Activated naive CD8-positive, alpha-beta T cell treated with anti-CD3 and anti-CD28 coated beads, Interleukin-2, amount 10 ng/mL, durations not matched to agents 7 days and 5 days (primary cell): ENCODE results near the gene NFATC1. TPM values are rescaled to one million over a fixed set of nuclear protein-coding genes. Genes with fewer than 3 reads are reported as not detected.
A peak's percentile ranks its signal among the peaks of the same experiment; 100 is the strongest.

Experiments used
- ATAC-seq: fragments of 150-1000 bp; cut with Tn5 transposase; one replicate; pipeline ENCODE4 v1.10.0; 2021; ENCODE audit warnings: low read depth, moderate library complexity
- POLR2A ChIA-PET: fragments of 350-600 bp; sonication (Branson Sonifier 250); formaldehyde crosslinking; loops from one replicate; lab custom pipeline; 2021; ENCODE audit warnings: antibody characterized with exemption; lab: Charles Lee
- DNase-seq: peaks from one replicate; pipeline ENCODE4 v3.0.0; 2021
- H3K27ac Mint-ChIP-seq: one replicate; pipeline ENCODE4 v1.8.0; 2022; ENCODE audit warnings: mild to moderate bottlenecking, mixed read lengths
- H3K27me3 Mint-ChIP-seq: one replicate; pipeline ENCODE4 v1.8.0; 2022; ENCODE audit warnings: mild to moderate bottlenecking, moderate library complexity, mixed read lengths
- H3K36me3 Mint-ChIP-seq: one replicate; pipeline ENCODE4 v1.8.0; 2021; ENCODE audit warnings: mild to moderate bottlenecking, mixed read lengths
- H3K4me1 Mint-ChIP-seq: one replicate; pipeline ENCODE4 v1.8.0; 2021; ENCODE audit warnings: mixed read lengths
- H3K4me3 Mint-ChIP-seq: one replicate; pipeline ENCODE4 v1.8.0; 2022; ENCODE audit warnings: mild to moderate bottlenecking, moderate library complexity, mixed read lengths
- H3K9me3 Mint-ChIP-seq: one replicate; pipeline ENCODE4 v1.8.0; 2021; ENCODE audit warnings: mixed read lengths
- total RNA-seq, 2 experiments: library from RNA; stranded (reverse); gene quantifications; one replicate each; pipeline ENCODE4 v1.2.3, GENCODE V29; 2021

Gene NFATC1
- total RNA-seq = 10 to 100 TPM; 46.9 to 50.8 TPM

DNA sequence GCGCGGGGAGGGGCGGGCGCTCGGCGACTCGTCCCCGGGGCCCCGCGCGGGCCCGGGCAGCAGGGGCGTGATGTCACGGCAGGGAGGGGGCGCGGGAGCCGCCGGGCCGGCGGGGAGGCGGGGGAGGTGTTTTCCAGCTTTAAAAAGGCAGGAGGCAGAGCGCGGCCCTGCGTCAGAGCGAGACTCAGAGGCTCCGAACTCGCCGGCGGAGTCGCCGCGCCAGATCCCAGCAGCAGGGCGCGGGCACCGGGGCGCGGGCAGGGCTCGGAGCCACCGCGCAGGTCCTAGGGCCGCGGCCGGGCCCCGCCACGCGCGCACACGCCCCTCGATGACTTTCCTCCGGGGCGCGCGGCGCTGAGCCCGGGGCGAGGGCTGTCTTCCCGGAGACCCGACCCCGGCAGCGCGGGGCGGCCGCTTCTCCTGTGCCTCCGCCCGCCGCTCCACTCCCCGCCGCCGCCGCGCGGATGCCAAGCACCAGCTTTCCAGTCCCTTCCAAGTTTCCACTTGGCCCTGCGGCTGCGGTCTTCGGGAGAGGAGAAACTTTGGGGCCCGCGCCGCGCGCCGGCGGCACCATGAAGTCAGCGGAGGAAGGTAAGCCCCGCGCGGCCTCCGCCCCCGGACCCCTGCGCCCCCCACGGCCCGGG is at the start of gene NFATC1:
TSS of gene NFATC1 (plus strand) at position 170 of the 644 bp plus-strand sequence. CDS start at position 465, 295 bp downstream.
- POLR2A ChIA-PET = interaction anchor here (1.0 to 2.0 kb wide), 4 partner anchors 10 to 134 kb away, joined by 3 to 8 read pairs (median 5); no protein-coding TSS in a partner anchor
- Mint-ChIP-seq H3K27me3 (peaks cover 17% of the 10 kb centered on the region), H3K36me3 (no peaks in the 10 kb centered on the region), H3K9me3 (no peaks in the 10 kb centered on the region), H3K4me1 (peaks cover 15% of the 10 kb centered on the region), H3K4me3 (peak within 1 kb of the TSS; percentile 84), H3K27ac (peak within 1 kb of the TSS; percentile 54)
- ATAC-seq (peak; percentile 14), DNase-seq (peak; percentile 70)

- ATAC-seq = no peak
- POLR2A ChIA-PET = no interaction called here
- peaks cover 4% of the 10 kb centered on the region for H3K4me1 Mint-ChIP-seq
- no peaks in the 10 kb centered on the region for H3K27me3 Mint-ChIP-seq
- H3K4me3 Mint-ChIP-seq = no peak overlapping the region
- H3K27ac Mint-ChIP-seq = no peak overlapping the region
- peaks cover 19% of the 10 kb centered on the region for H3K36me3 Mint-ChIP-seq
- no peaks in the 10 kb centered on the region for H3K9me3 Mint-ChIP-seq
- DNase-seq = no peak
Measured at GRCh38 chr18:79345981-79346380, 49.7 kb upstream of the NFATC1 start.

DNA sequence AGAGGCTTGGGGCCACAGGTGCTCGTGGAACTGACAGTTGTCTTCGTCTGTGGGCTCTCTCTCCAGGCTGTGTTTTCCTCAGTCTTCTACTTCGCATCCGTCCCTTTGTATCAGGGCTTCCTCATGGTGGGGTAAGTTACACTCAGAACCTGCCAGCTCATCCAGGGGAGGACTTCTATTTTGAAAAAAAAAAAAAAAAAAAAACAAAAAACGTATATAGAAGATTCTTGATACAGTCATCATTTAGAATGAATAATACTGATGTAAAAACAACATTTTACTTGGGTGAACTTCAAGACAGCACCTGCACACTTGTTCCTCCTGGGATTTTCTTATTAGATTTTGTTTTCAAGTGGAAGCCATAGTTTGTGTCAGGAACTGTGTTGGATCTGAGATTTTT is 47.7 kb upstream of the NFATC1 start:
- H3K36me3 Mint-ChIP-seq = peaks cover 15% of the 10 kb centered on the region
- no peak for DNase-seq
- no peaks in the 10 kb centered on the region for H3K9me3 Mint-ChIP-seq
- no peak for ATAC-seq
- no peaks in the 10 kb centered on the region for H3K27me3 Mint-ChIP-seq
- H3K27ac Mint-ChIP-seq = no peak overlapping the region
- H3K4me1 Mint-ChIP-seq = peaks cover 4% of the 10 kb centered on the region
- H3K4me3 Mint-ChIP-seq = no peak overlapping the region
- POLR2A ChIA-PET = no interaction called here

GRCh38 chr18:79352432-79352831 is 43.3 kb upstream of the NFATC1 start:
- H3K27me3 Mint-ChIP-seq = no peaks in the 10 kb centered on the region
- no peak overlapping the region for H3K4me3 Mint-ChIP-seq
- H3K4me1 Mint-ChIP-seq = peaks cover 4% of the 10 kb centered on the region
- no peak overlapping the region for H3K27ac Mint-ChIP-seq
- ATAC-seq (no peak), DNase-seq (no peak)
- POLR2A ChIA-PET = no interaction called here
- no peaks in the 10 kb centered on the region for H3K36me3 Mint-ChIP-seq
- H3K9me3 Mint-ChIP-seq = no peaks in the 10 kb centered on the region

- Mint-ChIP-seq H3K36me3 (no peaks in the 10 kb centered on the region), H3K27me3 (no peaks in the 10 kb centered on the region), H3K9me3 (no peaks in the 10 kb centered on the region), H3K4me1 (peaks cover 2% of the 10 kb centered on the region), H3K4me3 (no peak overlapping the region), H3K27ac (no peak overlapping the region)
- no peak for DNase-seq
- POLR2A ChIA-PET = no interaction called here
- ATAC-seq = no peak
Measured at GRCh38 chr18:79353267-79353666, 42.5 kb upstream of the NFATC1 start.

DNA sequence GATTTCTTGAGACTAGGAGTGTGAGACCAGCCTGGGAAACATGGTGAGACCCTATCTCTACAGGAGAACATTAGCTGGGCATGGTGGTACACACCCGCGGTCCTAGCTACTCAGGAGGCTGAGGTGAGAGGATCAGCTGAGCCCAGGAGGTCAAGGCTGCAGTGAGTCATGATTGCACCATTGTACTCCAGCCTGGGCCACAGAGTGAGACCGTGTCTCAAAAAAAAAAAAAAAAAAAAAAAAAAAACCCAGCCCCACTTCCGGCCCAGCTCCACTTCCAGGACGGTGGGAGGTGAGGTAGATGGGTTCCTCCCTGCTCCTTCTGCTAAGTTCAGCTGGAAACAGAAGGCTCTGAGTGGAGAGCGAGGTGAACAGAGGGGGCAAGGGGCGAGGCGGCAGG is 41.4 kb upstream of the NFATC1 start:
- H3K4me1 Mint-ChIP-seq = no peaks in the 10 kb centered on the region
- H3K36me3 Mint-ChIP-seq = no peaks in the 10 kb centered on the region
- ATAC-seq (no peak), DNase-seq (no peak)
- H3K4me3 Mint-ChIP-seq = no peak overlapping the region
- no peaks in the 10 kb centered on the region for H3K9me3 Mint-ChIP-seq
- H3K27ac Mint-ChIP-seq = no peak overlapping the region
- POLR2A ChIA-PET = no interaction called here
- H3K27me3 Mint-ChIP-seq = no peaks in the 10 kb centered on the region

- Mint-ChIP-seq H3K36me3 (no peaks in the 10 kb centered on the region), H3K9me3 (no peaks in the 10 kb centered on the region), H3K27ac (no peak overlapping the region), H3K4me1 (no peaks in the 10 kb centered on the region), H3K27me3 (no peaks in the 10 kb centered on the region), H3K4me3 (no peak overlapping the region)
- POLR2A ChIA-PET = no interaction called here
- no peak for DNase-seq
- no peak for ATAC-seq
Measured at GRCh38 chr18:79355433-79356335, 40.0 kb upstream of the NFATC1 start.

DNA sequence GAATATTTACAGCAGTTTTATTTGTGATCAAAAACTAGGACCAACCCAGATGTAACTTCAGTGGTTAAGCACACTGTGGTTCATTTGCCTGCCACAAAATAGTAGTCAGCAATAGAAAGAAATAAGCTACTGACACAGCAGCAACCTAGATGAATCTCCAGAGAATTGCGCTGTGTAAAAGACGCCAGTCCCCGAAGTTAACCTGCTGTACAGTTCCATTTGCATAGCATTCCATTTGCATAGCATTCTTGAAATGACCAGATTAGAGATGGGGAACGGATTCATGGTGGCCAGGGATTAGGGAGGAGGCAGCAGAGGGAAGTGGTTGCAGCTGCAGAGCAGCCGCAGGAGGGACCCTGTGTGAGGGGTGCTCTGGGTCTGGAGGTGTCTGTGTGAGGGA is 39.3 kb upstream of the NFATC1 start:
- DNase-seq (no peak), ATAC-seq (no peak)
- no peaks in the 10 kb centered on the region for H3K27me3 Mint-ChIP-seq
- no peaks in the 10 kb centered on the region for H3K4me1 Mint-ChIP-seq
- POLR2A ChIA-PET = no interaction called here
- H3K4me3 Mint-ChIP-seq = no peak overlapping the region
- H3K9me3 Mint-ChIP-seq = no peaks in the 10 kb centered on the region
- H3K36me3 Mint-ChIP-seq = no peaks in the 10 kb centered on the region
- H3K27ac Mint-ChIP-seq = peak overlapping the region; percentile 36

DNA sequence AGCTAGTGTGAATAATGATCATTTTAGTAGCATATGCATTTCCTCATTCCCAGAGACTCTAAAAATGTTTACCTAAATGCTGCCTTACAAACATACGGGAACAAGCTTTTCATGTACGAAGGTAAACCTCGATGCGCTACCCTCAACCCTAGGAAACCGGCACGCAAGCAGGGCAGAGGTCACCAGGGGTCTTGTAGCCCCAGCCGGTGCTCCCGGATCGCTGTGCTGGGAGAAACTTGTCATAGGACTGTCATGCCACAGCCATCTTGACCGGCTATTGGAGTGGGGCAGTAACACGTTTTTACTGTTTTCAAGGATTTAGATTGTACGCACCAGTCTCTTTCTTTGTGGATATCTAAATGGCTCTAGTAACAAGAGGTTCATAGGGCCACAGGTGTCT is 34.8 kb upstream of the NFATC1 start:
- Mint-ChIP-seq H3K4me1 (no peaks in the 10 kb centered on the region), H3K9me3 (no peaks in the 10 kb centered on the region), H3K36me3 (peaks cover 6% of the 10 kb centered on the region), H3K4me3 (no peak overlapping the region), H3K27me3 (no peaks in the 10 kb centered on the region), H3K27ac (no peak overlapping the region)
- ATAC-seq = no peak
- POLR2A ChIA-PET = interaction anchor here (0.6 kb wide), 1 partner anchor 19 kb away, joined by 4 read pairs; no protein-coding TSS in a partner anchor
- no peak for DNase-seq

GRCh38 chr18:79361766-79362522 is 33.8 kb upstream of the NFATC1 start:
- Mint-ChIP-seq H3K27ac (no peak overlapping the region), H3K36me3 (peaks cover 6% of the 10 kb centered on the region), H3K4me1 (no peaks in the 10 kb centered on the region), H3K4me3 (no peak overlapping the region), H3K27me3 (no peaks in the 10 kb centered on the region), H3K9me3 (no peaks in the 10 kb centered on the region)
- no peak for ATAC-seq
- POLR2A ChIA-PET = no interaction called here
- no peak for DNase-seq

GRCh38 chr18:79365701-79366100 is 30.0 kb upstream of the NFATC1 start:
- DNase-seq (no peak), ATAC-seq (no peak)
- no peaks in the 10 kb centered on the region for H3K27me3 Mint-ChIP-seq
- POLR2A ChIA-PET = no interaction called here
- H3K4me3 Mint-ChIP-seq = no peak overlapping the region
- no peak overlapping the region for H3K27ac Mint-ChIP-seq
- peaks cover 15% of the 10 kb centered on the region for H3K4me1 Mint-ChIP-seq
- H3K36me3 Mint-ChIP-seq = peaks cover 12% of the 10 kb centered on the region
- no peaks in the 10 kb centered on the region for H3K9me3 Mint-ChIP-seq

GRCh38 chr18:79366177-79367094 is 29.3 kb upstream of the NFATC1 start:
- no peak for ATAC-seq
- Mint-ChIP-seq H3K36me3 (peaks cover 13% of the 10 kb centered on the region), H3K4me3 (no peak overlapping the region), H3K9me3 (no peaks in the 10 kb centered on the region), H3K4me1 (peaks cover 19% of the 10 kb centered on the region), H3K27ac (no peak overlapping the region), H3K27me3 (no peaks in the 10 kb centered on the region)
- DNase-seq = no peak
- POLR2A ChIA-PET = no interaction called here
